GM13977 (cell line): ENCODE data around the gene ST14.
"Not testable (repeated sequence)": the region's sequence is repeated elsewhere in the genome, so short reads cannot be mapped to it uniquely, and the experiment has no call there.

ENCODE experiments used
- DNase-seq: peaks from one replicate; pipeline ENCODE4 v3.0.0; 2012; ENCODE audit warnings: low spot score
- in situ Hi-C: fragments of 300-500 bp; cut with MboI; formaldehyde crosslinking; loops from one replicate; pipeline ENCODE4 v1.12.0; 2022; ENCODE audit warnings: low sequenced_read_pairs, low pct_unique_long_range_greater_than_20kb, mixed read lengths, inconsistent platforms; ENCODE audit not compliant: unreplicated experiment
- TF ChIP-seq, protein P1 (sequence below): IDR thresholded peaks from 2 replicates; pipeline ENCODE4 v1.5.1; 2012; ENCODE audit warnings: mild to moderate bottlenecking, control low read depth; ENCODE audit not compliant: insufficient read depth; ENCODE audit errors: extremely low read depth, missing control alignments

Gene ST14

DNA sequence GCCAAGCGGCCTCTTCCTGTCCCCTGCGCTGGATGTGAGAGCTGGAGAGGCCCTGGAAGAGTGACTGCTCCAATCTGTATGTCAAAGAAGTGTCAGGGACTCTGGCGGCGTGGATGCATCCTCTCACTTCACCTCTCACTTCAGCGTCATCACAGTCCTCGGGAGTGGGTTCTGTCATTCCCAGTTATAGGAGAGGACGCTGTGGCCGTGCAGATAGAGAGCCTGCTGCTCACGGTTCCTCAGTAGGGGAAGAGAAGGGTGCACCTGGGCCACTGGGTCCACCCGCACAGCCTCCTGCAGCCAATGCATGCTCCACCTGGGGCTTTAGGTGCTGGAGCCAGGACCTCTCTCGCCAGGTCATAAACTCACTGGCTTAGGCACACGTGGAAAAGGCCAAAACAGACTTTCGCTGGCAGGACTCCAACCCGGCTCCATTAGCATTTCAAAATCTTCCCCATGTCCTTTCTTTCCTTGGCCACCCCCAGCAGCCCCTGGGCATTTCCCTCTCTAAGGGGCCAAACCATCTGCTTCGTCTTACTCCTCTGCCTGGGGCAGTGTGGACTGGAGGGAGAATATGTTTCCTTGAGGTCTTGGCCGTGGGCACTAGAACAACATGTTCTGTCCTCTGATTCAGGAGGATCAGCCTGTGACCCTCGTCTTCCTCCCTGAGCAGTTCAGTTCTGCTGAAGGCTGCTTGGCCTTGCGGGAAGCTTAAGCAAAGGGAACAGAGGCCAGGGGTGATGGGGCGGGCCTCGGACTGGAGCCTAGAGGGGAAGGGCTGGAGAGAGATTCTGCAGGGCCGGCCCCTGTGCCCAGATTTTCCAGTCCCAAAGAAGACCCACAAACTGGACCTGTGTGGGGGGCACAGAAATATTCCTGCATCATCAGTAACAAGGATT lies 57.8 kb downstream of the ST14 start:
- TF ChIP-seq, protein P1, sequence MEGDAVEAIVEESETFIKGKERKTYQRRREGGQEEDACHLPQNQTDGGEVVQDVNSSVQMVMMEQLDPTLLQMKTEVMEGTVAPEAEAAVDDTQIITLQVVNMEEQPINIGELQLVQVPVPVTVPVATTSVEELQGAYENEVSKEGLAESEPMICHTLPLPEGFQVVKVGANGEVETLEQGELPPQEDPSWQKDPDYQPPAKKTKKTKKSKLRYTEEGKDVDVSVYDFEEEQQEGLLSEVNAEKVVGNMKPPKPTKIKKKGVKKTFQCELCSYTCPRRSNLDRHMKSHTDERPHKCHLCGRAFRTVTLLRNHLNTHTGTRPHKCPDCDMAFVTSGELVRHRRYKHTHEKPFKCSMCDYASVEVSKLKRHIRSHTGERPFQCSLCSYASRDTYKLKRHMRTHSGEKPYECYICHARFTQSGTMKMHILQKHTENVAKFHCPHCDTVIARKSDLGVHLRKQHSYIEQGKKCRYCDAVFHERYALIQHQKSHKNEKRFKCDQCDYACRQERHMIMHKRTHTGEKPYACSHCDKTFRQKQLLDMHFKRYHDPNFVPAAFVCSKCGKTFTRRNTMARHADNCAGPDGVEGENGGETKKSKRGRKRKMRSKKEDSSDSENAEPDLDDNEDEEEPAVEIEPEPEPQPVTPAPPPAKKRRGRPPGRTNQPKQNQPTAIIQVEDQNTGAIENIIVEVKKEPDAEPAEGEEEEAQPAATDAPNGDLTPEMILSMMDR: no peak
- DNase-seq: no peak
- in situ Hi-C loops: loop anchor here (25.0 kb wide), 2 partner anchors 195 to 645 kb away; no protein-coding TSS in a partner anchor

DNA sequence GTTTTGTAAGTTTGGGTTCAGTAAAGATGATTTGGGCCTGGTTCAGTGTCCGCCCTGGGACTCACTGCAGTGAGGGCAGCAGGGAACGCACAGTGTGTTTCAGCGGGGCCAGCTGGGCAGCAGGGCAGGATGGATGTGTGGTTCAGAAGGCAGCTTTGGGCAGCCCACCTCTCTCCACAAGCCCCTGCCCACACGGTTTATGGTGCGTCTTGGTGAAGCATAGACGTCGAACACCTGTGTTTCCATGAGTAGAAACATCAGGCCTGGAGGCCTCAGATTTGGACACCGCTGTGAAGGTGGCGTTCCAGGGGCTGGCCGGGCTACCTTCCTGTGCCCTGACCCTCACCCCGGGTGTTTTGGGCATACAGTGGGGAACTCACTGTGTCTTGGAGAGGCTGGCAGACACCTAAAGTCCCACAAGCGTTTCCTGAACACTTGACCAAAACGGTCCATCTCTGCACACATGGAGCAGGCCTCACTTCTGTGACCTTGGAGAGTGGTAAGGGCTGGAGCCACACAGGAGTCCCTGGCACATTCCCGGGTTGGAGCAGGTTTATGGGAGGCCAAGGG lies 59.0 kb downstream of the ST14 start:
- TF ChIP-seq, protein P1: no peak
- no peak for DNase-seq
- in situ Hi-C loops: loop anchor here (25.0 kb wide), 2 partner anchors 194 to 644 kb away; no protein-coding TSS in a partner anchor

DNA sequence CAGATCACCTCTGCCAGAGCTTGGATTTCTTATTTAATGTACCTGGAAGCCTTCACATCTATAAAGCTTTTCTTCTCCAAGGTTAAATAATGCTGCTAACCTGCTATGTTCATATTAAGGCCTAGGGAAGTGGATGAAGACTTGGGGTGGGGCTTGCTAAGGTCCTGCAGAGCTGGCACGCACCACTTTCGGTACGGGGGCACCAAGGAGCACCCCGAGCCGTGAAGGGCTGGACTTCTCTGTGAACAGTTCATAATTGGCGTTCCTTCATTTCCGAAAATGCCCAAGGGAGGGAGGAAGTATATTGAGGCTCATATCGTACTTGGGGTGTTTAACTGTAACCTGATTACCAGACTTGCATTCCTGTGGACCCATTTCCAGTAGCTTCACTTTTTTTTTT lies 59.6 kb downstream of the ST14 start:
- TF ChIP-seq, protein P1: no peak
- DNase-seq: no peak
- in situ Hi-C loops: loop anchor here (25.0 kb wide), 2 partner anchors 193 to 643 kb away; no protein-coding TSS in a partner anchor

DNA sequence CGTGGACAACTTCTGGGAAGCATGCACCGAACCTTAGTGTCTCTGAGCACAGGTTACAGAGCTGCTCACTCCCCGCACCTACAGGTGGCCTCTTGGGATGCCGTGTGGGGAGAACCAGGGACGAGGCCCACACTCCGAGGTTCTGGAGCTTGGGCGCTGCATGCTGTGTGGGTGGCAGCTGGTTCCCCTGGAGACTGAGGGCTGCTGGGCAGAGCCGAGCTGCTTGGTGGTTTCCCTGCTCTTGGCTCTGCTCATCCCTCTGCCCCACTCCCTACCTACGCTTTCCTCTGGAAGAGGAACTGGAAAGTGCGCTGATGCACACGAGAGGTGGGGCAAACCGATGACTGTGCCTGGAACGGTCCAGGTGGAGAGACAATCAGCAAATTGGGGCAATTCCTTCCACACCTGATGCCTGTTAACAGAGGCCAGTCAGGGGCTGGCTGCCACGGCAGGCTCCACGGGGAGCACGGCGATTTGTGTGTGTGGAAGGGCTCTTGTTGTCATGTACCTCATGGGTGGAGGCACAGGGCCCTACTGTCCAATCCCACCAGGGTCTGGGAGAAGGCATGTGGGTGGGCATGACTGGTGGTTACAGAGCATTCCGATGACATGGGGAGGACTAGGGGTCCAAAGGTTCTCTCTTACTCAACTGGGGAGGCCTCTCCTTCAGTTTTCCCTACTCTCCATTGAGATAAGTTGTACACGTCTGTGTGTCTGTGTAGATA lies 60.9 kb downstream of the ST14 start:
- DNase-seq: no peak
- in situ Hi-C loops: loop anchor here (25.0 kb wide), 2 partner anchors 192 to 642 kb away; no protein-coding TSS in a partner anchor
- TF ChIP-seq, protein P1: no peak

DNA sequence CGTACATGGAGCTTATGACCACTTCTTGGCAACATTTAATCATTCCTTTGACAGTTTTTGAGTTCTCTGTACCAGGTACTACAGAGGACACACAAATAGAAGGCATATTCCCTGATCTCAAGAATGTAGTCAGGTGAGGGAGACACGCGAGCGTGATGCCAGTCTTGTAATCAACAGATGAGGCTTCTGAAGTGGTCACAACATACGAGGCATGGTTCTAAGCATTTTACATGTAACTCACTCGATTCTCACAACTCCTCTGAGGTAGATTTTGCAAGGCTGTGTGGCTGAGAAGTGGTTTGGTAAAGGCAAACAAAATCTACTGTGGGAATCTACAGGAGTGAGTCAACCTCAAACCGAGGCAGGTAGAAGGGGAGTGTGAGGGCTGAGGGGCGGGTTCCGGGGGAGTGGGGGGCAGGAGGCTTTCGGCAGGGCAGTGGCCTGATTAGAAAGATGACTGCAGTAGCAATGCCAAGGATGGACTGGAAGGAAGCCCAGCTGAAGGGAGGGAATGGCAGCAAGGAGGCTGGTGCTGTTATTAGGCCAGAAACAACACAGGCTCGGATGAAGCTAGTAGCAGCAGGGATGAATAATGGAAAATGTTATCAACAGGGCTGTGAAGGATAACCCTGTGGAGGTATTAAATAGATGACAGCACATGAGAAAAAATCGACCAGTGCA lies 63.8 kb downstream of the ST14 start:
- DNase-seq: no peak
- in situ Hi-C loops: loop anchor here (25.0 kb wide), 2 partner anchors 189 to 639 kb away; no protein-coding TSS in a partner anchor
- TF ChIP-seq, protein P1: no peak

DNA sequence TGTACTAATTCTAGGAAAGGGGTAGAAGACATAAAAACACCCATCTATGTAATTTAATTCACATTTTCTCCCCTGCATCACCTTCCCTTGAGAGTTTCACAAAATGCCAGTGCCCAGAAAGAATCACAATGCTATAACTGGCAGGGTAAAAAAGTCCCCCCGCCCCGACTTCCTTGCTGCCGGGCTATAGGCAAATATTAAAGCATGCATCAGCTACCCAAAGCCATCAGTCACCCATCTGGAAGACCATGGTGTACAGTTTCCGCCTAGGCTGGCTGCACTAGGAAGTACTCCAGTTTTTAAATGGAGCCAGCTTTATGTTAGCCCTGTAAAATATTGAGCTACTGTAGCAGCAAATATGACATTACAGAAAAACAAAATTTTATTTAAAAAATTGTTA lies 67.8 kb downstream of the ST14 start:
- DNase-seq: no peak
- TF ChIP-seq, protein P1: no peak
- in situ Hi-C loops: no loop called here

DNA sequence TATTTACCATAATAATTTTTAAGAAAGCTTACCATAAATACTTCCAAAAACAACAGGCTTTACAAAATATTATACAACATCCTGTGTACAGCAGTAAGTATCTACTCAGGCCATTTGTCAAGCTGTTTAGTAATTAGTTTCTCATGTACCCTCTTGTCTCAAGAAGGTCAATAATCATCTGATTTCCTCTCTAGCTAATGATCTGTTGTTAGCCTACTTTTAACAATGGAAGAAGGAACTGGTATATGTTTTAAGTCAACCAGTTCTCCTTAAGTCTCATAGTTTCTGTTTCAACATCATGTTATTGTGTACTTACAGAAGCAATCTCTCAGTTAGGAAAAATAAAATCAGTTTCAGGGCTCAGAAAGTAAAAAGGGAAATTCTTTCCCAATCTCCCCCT lies 73.9 kb downstream of the ST14 start:
- in situ Hi-C loops, DNase-seq: not testable (repeated sequence)

DNA sequence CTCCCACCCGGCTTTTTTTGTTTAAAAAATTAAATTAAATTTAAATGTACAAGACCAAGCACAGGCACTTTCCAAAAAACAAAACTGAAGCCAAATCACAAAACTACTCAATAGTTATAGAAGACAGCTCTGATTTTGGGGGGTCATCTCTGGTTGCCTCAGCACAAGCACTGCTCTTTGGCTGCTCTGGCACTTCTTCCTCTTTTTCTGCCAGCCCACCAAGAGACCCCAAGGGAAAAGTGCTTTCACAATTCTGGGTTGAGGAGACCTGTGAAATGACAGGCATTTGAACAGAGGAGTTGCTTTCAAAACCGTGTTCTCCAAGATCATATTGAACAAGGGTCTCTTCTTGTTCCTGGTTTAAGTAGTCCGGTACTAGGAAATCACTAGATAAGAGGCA lies 74.3 kb downstream of the ST14 start:
- DNase-seq, in situ Hi-C loops: not testable (repeated sequence)
